Heart right ventricle (tissue), 16 donors: ENCODE results near the gene CYP2F1. TPM values are rescaled to one million over a fixed set of nuclear protein-coding genes. Genes with fewer than 3 reads are reported as not detected.
"Not testable (repeated sequence)": the region's sequence is repeated elsewhere in the genome, so short reads cannot be mapped to it uniquely, and the experiment has no call there.

Experiments used
- ATAC-seq, 8 donors: fragments of 200-7000 bp; cut with Tn5 transposase; one replicate each; pipeline ENCODE4 v1.9.1; 2020; ENCODE audit warnings: mild to moderate bottlenecking in 8 of 8, moderate library complexity in 8 of 8, moderate number of reproducible peaks in 1 of 8
- DNase-seq, 2 donors: peaks; one replicate each; pipeline ENCODE4 v3.0.0-alpha.2; 2020
- H3K27ac ChIP-seq, 10 donors: fragments of 200-600 bp; sonication (generic) in 2 of 10; one replicate each; pipeline versions ENCODE4 v1.5.0 to v1.8.0; 2020 to 2022; ENCODE audit warnings: mild to moderate bottlenecking in 3 of 10
- H3K27me3 ChIP-seq, 7 donors: fragments of 200-600 bp; one replicate each; pipeline ENCODE4 v1.8.0; 2021 to 2022; ENCODE audit warnings: mild to moderate bottlenecking in 2 of 7
- H3K36me3 ChIP-seq, 9 donors: fragments of 200-600 bp; sonication (generic) in 1 of 9; one replicate each; pipeline versions ENCODE4 v1.5.0 to v1.8.0; 2020 to 2022; ENCODE audit warnings: mild to moderate bottlenecking in 2 of 9
- H3K4me1 ChIP-seq, 9 donors: fragments of 200-600 bp; sonication (generic) in 1 of 9; one replicate each; pipeline versions ENCODE4 v1.5.0 to v1.8.0; 2020 to 2022; ENCODE audit warnings: mild to moderate bottlenecking in 4 of 9
- H3K4me3 ChIP-seq, 10 donors: fragments of 200-600 bp; sonication (generic) in 2 of 10; one replicate each; pipeline versions ENCODE4 v1.5.0 to v1.8.0; 2020 to 2022; ENCODE audit warnings: mild to moderate bottlenecking in 7 of 10, moderate library complexity in 2 of 10
- H3K9me3 ChIP-seq, 11 donors: fragments of 200-600 bp in 10 of 11; sonication (generic) in 2 of 11; one replicate each; pipeline versions ENCODE4 v1.5.0 to v1.8.0; 2013 to 2022; ENCODE audit warnings: mild to moderate bottlenecking in 2 of 11, control low read depth in 1 of 11, moderate library complexity in 1 of 11
- CTCF ChIP-seq, 9 donors: fragments of 200-600 bp; sonication (generic) in 2 of 9; IDR thresholded peaks; one replicate each; pipeline versions ENCODE4 v1.5.0 to v1.8.0; 2021 to 2022; ENCODE audit warnings: antibody characterized with exemption in 9 of 9, mild to moderate bottlenecking in 5 of 9, moderate library complexity in 1 of 9
- WGBS, 2 donors: extraction: QIAGEN DNeasy Blood & Tissue Kit; methylation state at CpG; one replicate each; pipeline ENCODE4 v1.1.7; 2013; ENCODE audit warnings: inconsistent platforms in 1 of 2; 5-methylcytosine and 5-hydroxymethylcytosine counted together
- intact Hi-C, 10 donors: fragments of 100-400 bp; cut with DNase I; formaldehyde crosslinking; loops; one replicate each; pipeline versions ENCODE4 v1.11.1 to v1.14.2; 2022
- polyA plus RNA-seq, 2 donors: library from polyadenylated mRNA; stranded (reverse); fragments of 200-250 nt; gene quantifications; one replicate each; pipeline ENCODE4 v1.2.3, GENCODE V29; 2013
- total RNA-seq, 10 donors: library from RNA; stranded (reverse); fragmentation: NEBNext Ultra II Directional in 3 of 10; extraction: Animal tissue kit (Norgen Biotek cat#: 25700) in 3 of 10; gene quantifications; one replicate each; pipeline versions ENCODE4 v1.2.1 to v1.2.4, GENCODE V29; 2021 to 2023
- donor health status: Arrhythmogenic right ventricular cardiomyopathy.
- donor health status: ischemic (EF 13 %, LVEDD 7.1; RV severe dilation, severe dysfunction).
- donor health status: healthy with polysubstance abuse.
- donor health status: DM: no; HTN: yes; CAD: no.
- donor health status: DM: no; HTN: no; CAD: no.
- donor health status: ischemic (EF 25% LVEDD 6.9; RV normal size, moderate dysfunction).
- donor health status: ischemic (EF 25% LVEDD 5.7; RV mildly dilated, moderate dysfunction).
- donor health status: healthy.
- donor health status: DM: yes; HTN: yes; CAD: no.
- donor health status: Ischemic cardiomyopathy.
- donor health status: ischemic (EF 35%, LVEDD 5.7; RV mildly dilated, moderate dysfunction).
- donor health status: nonischemic (EF 11% LVEDD 7.7; RV severe dilation, severe dysfunction).
- donor health status: DM: yes; HTN: yes; CAD: no.
- donor health status: PGD.
- donor health status: ischemic (EF 29% LVEDD 5.4; RV normal size, mild dysfunction).
- donor health status: nonischemic (EF 23%, LVEDD 6.1; RV moderate dilation, normal function).

CYP2F1 gene
- total and polyA plus RNA-seq, 12 donors = not detected

- WGBS, 2 donors = 79 to 81% methylated on average over 7 of the region's 7 CpGs
- Histone ChIP-seq H3K27ac (no peak overlapping the region), H3K4me3 (no peak overlapping the region), H3K36me3 (no peaks in the 10 kb centered on the region), H3K27me3 (peaks cover 0 to 37% (median 20%) of the 10 kb centered on the region in 7 donors), H3K4me1 (no peaks in the 10 kb centered on the region), H3K9me3 (peaks cover 0 to 21% (median 2%) of the 10 kb centered on the region in 11 donors)
- intact Hi-C loops = no loop called here
- DNase-seq = no peak
- TF ChIP-seq CTCF (IDR thresholded peaks at IDR 0.05) = no peak
- no peak for ATAC-seq
Measured at GRCh38 chr19:41096353-41096752, 17.9 kb upstream of the CYP2F1 start.

- peaks cover 0 to 33% (median 19%) of the 10 kb centered on the region in 7 donors for H3K27me3 ChIP-seq
- H3K4me3 ChIP-seq = no peak overlapping the region
- intact Hi-C loops = no loop called here
- DNase-seq (no peak), ATAC-seq (no peak)
- no peak overlapping the region for H3K27ac ChIP-seq
- TF ChIP-seq CTCF (IDR thresholded peaks at IDR 0.05) = no peak
- no peaks in the 10 kb centered on the region for H3K36me3 ChIP-seq
- WGBS, 2 donors = 69 to 78% methylated on average over 2 of the region's 2 CpGs
- no peaks in the 10 kb centered on the region for H3K4me1 ChIP-seq
- peaks cover 0 to 28% (median 2%) of the 10 kb centered on the region in 11 donors for H3K9me3 ChIP-seq
Measured at GRCh38 chr19:41097302-41097701, 16.9 kb upstream of the CYP2F1 start.

GRCh38 chr19:41098762-41099161, 15.5 kb upstream of the CYP2F1 start:
- Histone ChIP-seq H3K4me1 (no peaks in the 10 kb centered on the region), H3K9me3 (peaks cover 0 to 33% (median 3%) of the 10 kb centered on the region in 11 donors), H3K36me3 (no peaks in the 10 kb centered on the region), H3K27me3 (peaks cover 0 to 19% (median 7%) of the 10 kb centered on the region in 7 donors), H3K4me3 (no peak overlapping the region), H3K27ac (no peak overlapping the region)
- DNase-seq = no peak
- TF ChIP-seq CTCF (IDR thresholded peaks at IDR 0.05) = no peak
- 73 to 75% methylated on average over 5 of the region's 5 CpGs for WGBS, 2 donors
- ATAC-seq = no peak
- intact Hi-C loops = no loop called here

- WGBS, 2 donors = 91 to 92% methylated on average over 1 of the region's 1 CpG
- H3K9me3 ChIP-seq = peaks cover 0 to 44% (median 3%) of the 10 kb centered on the region in 11 donors
- H3K27me3 ChIP-seq, H3K4me1 ChIP-seq, intact Hi-C loops, H3K4me3 ChIP-seq, H3K27ac ChIP-seq, H3K36me3 ChIP-seq, DNase-seq, ATAC-seq: not testable (repeated sequence)
Measured at GRCh38 chr19:41102210-41102609, 12.0 kb upstream of the CYP2F1 start.

GRCh38 chr19:41106177-41106576, 8.1 kb upstream of the CYP2F1 start:
- H3K36me3 ChIP-seq = no peaks in the 10 kb centered on the region

More at GRCh38 chr19:41106177-41106576, 8.1 kb upstream of the CYP2F1 start:
- H3K27ac ChIP-seq = no peak overlapping the region
- 77 to 82% methylated on average over 3 of the region's 3 CpGs for WGBS, 2 donors
- no peak for DNase-seq
- peaks cover 0 to 27% (median 3%) of the 10 kb centered on the region in 11 donors for H3K9me3 ChIP-seq
- no peak for ATAC-seq
- H3K4me3 ChIP-seq = no peak overlapping the region
- TF ChIP-seq CTCF (IDR thresholded peaks at IDR 0.05) = no peak
- intact Hi-C loops = no loop called here
- no peaks in the 10 kb centered on the region for H3K4me1 ChIP-seq
- peaks cover 0 to 3% (median 0%) of the 10 kb centered on the region in 7 donors for H3K27me3 ChIP-seq
